ENCODE measurements around the gene ABCD1.
"Not testable (repeated sequence)": the region's sequence is repeated elsewhere in the genome, so short reads cannot be mapped to it uniquely, and the experiment has no call there.

ABCD1 gene

DNA sequence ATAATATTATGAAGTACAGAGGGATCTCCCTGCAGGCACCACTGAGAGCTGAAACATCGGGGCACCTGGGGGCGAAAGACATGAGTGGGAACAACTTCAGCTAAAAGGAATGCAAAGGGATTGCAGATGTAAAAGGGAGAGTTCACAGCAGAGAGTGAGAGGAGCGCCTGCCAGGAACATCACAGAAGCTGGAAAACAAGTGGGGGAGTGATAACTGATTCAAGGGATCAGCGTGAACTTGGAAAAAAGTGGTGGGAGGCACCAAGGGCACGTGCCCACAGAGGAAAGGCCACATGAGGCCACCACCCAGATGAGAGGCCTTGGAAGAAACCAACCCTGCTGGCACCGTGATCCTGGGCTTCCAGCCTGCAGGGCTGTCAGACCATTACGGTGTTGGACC, 24.4 kb downstream of the ABCD1 start:
- not testable (repeated sequence) for H3K9ac ChIP-seq (ENCODE audit: low read length in 5 of 5); H3K4me3 ChIP-seq (ENCODE audit: low read depth in 1 of 5, low read length in 5 of 5); H3K36me3 ChIP-seq (ENCODE audit: control insufficient read depth in 5 of 5, insufficient read depth in 5 of 5, low read length in 5 of 5); H3K27me3 ChIP-seq (ENCODE audit: control insufficient read depth in 5 of 5, insufficient read depth in 4 of 5, low read length in 5 of 5); H3K27ac ChIP-seq (ENCODE audit: low read depth, low read length); H3K9me3 ChIP-seq (ENCODE audit: control insufficient read depth in 5 of 5, low read length in 5 of 5)
- peaks cover 0 to 17% (median 7%) of the 10 kb centered on the region in 5 donors for H3K4me1 ChIP-seq (ENCODE audit: control insufficient read depth in 5 of 5, insufficient read depth in 5 of 5, low read length in 5 of 5)

- peaks cover 0 to 7% (median 3%) of the 10 kb centered on the region in 5 donors for H3K4me1 ChIP-seq (ENCODE audit: control insufficient read depth in 5 of 5, insufficient read depth in 5 of 5, low read length in 5 of 5)
- no peak overlapping the region for H3K9ac ChIP-seq (ENCODE audit: low read length in 5 of 5)
- H3K27ac ChIP-seq (ENCODE audit: low read depth, low read length) = no peak overlapping the region
- peaks cover 0 to 2% (median 0%) of the 10 kb centered on the region in 5 donors for H3K27me3 ChIP-seq (ENCODE audit: control insufficient read depth in 5 of 5, insufficient read depth in 4 of 5, low read length in 5 of 5)
- no peaks in the 10 kb centered on the region for H3K36me3 ChIP-seq (ENCODE audit: control insufficient read depth in 5 of 5, insufficient read depth in 5 of 5, low read length in 5 of 5)
- H3K9me3 ChIP-seq (ENCODE audit: control insufficient read depth in 5 of 5, low read length in 5 of 5) = peaks cover 0 to 8% (median 0%) of the 10 kb centered on the region in 5 donors
- no peak overlapping the region for H3K4me3 ChIP-seq (ENCODE audit: low read depth in 1 of 5, low read length in 5 of 5)
These were observed 25.6 kb downstream of the ABCD1 start for GRCh38 chrX:153750127-153750774.

GRCh38 chrX:153755136-153755535, 30.5 kb downstream of the ABCD1 start:
- no peaks in the 10 kb centered on the region for H3K27me3 ChIP-seq (ENCODE audit: control insufficient read depth in 5 of 5, insufficient read depth in 4 of 5, low read length in 5 of 5)
- no peak overlapping the region for H3K9ac ChIP-seq (ENCODE audit: low read length in 5 of 5)
- H3K9me3 ChIP-seq (ENCODE audit: control insufficient read depth in 5 of 5, low read length in 5 of 5) = peaks cover 0 to 9% (median 5%) of the 10 kb centered on the region in 5 donors
- H3K36me3 ChIP-seq (ENCODE audit: control insufficient read depth in 5 of 5, insufficient read depth in 5 of 5, low read length in 5 of 5) = no peaks in the 10 kb centered on the region
- H3K27ac ChIP-seq (ENCODE audit: low read depth, low read length) = no peak overlapping the region
- peaks cover 0 to 13% (median 4%) of the 10 kb centered on the region in 5 donors for H3K4me1 ChIP-seq (ENCODE audit: control insufficient read depth in 5 of 5, insufficient read depth in 5 of 5, low read length in 5 of 5)
- no peak overlapping the region for H3K4me3 ChIP-seq (ENCODE audit: low read depth in 1 of 5, low read length in 5 of 5)

- Histone ChIP-seq H3K4me1 (ENCODE audit: control insufficient read depth in 5 of 5, insufficient read depth in 5 of 5, low read length in 5 of 5) (peaks cover 0 to 42% (median 30%) of the 10 kb centered on the region in 5 donors), H3K4me3 (ENCODE audit: low read depth in 1 of 5, low read length in 5 of 5) (no peak overlapping the region), H3K36me3 (ENCODE audit: control insufficient read depth in 5 of 5, insufficient read depth in 5 of 5, low read length in 5 of 5) (no peaks in the 10 kb centered on the region), H3K27ac (ENCODE audit: low read depth, low read length) (no peak overlapping the region), H3K9me3 (ENCODE audit: control insufficient read depth in 5 of 5, low read length in 5 of 5) (peaks cover 0 to 5% (median 0%) of the 10 kb centered on the region in 5 donors), H3K27me3 (ENCODE audit: control insufficient read depth in 5 of 5, insufficient read depth in 4 of 5, low read length in 5 of 5) (peaks cover 0 to 14% (median 7%) of the 10 kb centered on the region in 5 donors), H3K9ac (ENCODE audit: low read length in 5 of 5) (no peak overlapping the region)
These were observed 37.2 kb downstream of the ABCD1 start for GRCh38 chrX:153761863-153762262.

DNA sequence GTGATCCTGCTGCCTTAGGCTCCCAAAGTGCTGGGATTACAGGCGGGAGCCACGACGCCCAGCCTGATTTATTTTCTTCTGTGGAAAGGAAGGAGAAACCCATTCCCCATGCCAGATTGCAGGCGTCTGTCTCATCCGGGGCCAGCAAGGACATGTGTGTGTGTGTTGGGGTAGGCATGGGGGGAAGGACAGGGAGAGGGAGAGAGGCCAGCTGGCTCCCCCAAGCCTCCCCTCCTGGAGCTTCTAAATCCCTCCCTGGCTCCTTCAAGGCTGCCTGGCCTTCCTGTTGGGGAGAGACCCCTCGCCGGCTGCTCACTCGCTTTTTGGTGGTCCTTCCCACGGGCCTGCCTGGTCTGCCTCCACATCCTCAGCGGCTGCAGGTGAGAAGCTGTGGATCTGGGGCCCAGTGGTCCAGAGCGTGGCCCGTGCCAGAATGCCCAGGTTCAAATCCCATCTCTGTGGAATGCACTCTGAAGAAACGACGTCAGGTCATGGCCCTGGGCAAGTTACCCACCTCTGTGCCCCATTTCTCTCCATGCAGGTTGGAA, 38.0 kb downstream of the ABCD1 start:
- H3K9ac ChIP-seq (ENCODE audit: low read length in 5 of 5) = no peak overlapping the region
- no peak overlapping the region for H3K27ac ChIP-seq (ENCODE audit: low read depth, low read length)
- peaks cover 0 to under 1% (median 0%) of the 10 kb centered on the region in 5 donors for H3K9me3 ChIP-seq (ENCODE audit: control insufficient read depth in 5 of 5, low read length in 5 of 5)
- peaks cover 0 to 14% (median 7%) of the 10 kb centered on the region in 5 donors for H3K27me3 ChIP-seq (ENCODE audit: control insufficient read depth in 5 of 5, insufficient read depth in 4 of 5, low read length in 5 of 5)
- H3K4me1 ChIP-seq (ENCODE audit: control insufficient read depth in 5 of 5, insufficient read depth in 5 of 5, low read length in 5 of 5) = peaks cover 0 to 41% (median 30%) of the 10 kb centered on the region in 5 donors
- no peaks in the 10 kb centered on the region for H3K36me3 ChIP-seq (ENCODE audit: control insufficient read depth in 5 of 5, insufficient read depth in 5 of 5, low read length in 5 of 5)
- no peak overlapping the region for H3K4me3 ChIP-seq (ENCODE audit: low read depth in 1 of 5, low read length in 5 of 5)

DNA sequence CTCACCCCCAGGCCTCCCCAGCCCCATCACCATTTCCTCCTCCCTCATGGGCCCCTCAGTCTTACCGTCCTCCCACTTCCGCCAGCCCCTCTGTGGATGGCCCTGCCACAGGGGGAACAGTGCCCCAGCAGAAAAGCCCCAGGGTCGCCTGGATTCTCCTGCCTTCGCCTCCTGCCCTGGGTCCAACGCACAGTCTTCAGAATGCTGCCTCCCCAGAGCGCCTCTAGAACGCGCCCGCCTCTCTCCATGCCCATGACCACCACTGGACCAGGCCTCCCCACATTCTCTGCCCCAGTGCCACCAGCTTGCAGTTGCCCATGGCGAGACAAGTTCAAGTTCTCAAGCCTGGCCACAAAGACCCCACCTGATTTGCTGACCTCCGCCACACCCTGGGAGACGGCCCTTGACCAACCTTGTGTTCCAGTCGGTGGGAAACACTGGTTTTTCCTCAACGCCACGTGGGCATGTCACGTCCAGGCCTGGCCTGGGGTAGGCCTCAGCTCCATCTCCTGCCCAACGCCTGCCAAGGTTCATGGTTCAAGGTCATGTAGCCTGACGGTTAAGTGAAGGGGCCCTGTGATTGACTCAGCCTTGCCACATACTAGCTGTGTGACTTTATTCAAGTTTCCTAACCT, 38.8 kb downstream of the ABCD1 start:
- no peak overlapping the region for H3K9ac ChIP-seq (ENCODE audit: low read length in 5 of 5)
- peaks cover 0 to 36% (median 30%) of the 10 kb centered on the region in 5 donors for H3K4me1 ChIP-seq (ENCODE audit: control insufficient read depth in 5 of 5, insufficient read depth in 5 of 5, low read length in 5 of 5)
- H3K36me3 ChIP-seq (ENCODE audit: control insufficient read depth in 5 of 5, insufficient read depth in 5 of 5, low read length in 5 of 5) = no peaks in the 10 kb centered on the region
- H3K4me3 ChIP-seq (ENCODE audit: low read depth in 1 of 5, low read length in 5 of 5) = no peak overlapping the region
- no peak overlapping the region for H3K27ac ChIP-seq (ENCODE audit: low read depth, low read length)
- H3K9me3 ChIP-seq (ENCODE audit: control insufficient read depth in 5 of 5, low read length in 5 of 5) = no peaks in the 10 kb centered on the region
- peaks cover 0 to 14% (median 9%) of the 10 kb centered on the region in 5 donors for H3K27me3 ChIP-seq (ENCODE audit: control insufficient read depth in 5 of 5, insufficient read depth in 4 of 5, low read length in 5 of 5)

DNA sequence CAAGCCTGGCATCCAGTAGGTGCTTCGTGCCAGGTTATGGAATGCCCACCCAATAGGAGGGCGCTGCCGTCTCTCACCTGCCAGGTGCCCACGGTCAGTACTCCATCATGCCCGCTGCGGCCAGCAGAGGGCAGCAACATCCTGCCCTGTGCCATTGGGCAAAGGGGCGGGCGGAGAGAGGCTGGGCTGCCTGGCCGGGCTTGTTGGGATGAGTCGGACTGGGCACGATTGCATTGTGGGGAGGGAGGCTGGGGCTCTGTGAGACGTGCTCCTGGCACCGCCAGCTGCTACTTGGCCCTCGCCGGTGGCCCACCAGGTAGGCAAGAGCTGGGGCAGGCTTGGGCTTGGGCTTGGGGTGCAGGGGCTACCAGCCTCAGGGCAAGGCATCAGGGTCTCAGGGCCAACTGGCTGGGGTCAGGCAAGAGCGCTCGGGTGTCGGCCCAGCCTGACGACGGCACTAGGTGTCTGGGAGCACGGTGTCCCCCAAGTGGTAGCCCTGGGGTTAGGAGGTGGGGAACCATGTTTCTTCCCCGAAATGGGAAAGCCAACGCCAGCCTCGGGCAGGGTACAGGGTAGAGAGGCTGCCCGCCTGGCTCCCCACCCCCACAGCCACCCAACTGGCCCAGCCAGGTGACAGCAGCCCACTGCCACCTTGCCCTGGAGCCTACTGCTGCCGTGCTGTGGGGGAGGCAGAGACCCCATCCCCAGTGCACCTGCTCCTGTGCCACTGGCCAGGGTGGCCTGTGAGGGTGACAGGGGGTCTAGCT, 39.5 kb downstream of the ABCD1 start, which contains the start of gene PLXNB3:
TSS of gene PLXNB3 (plus strand) at position 261 of the 767 bp plus-strand sequence. CDS start 1,287 bp downstream, outside the sequence.
- Histone ChIP-seq H3K9ac (ENCODE audit: low read length in 5 of 5) (peak within 1 kb of the TSS in 1 of 5 donors; percentile 64), H3K4me1 (ENCODE audit: control insufficient read depth in 5 of 5, insufficient read depth in 5 of 5, low read length in 5 of 5) (peaks cover 0 to 31% (median 26%) of the 10 kb centered on the region in 5 donors), H3K36me3 (ENCODE audit: control insufficient read depth in 5 of 5, insufficient read depth in 5 of 5, low read length in 5 of 5) (no peaks in the 10 kb centered on the region), H3K27ac (ENCODE audit: low read depth, low read length) (no peak within 1 kb of the TSS), H3K4me3 (ENCODE audit: low read depth in 1 of 5, low read length in 5 of 5) (peak within 1 kb of the TSS in 3 of 5 donors; percentile 11 to 50 (median 46)), H3K9me3 (ENCODE audit: control insufficient read depth in 5 of 5, low read length in 5 of 5) (no peaks in the 10 kb centered on the region), H3K27me3 (ENCODE audit: control insufficient read depth in 5 of 5, insufficient read depth in 4 of 5, low read length in 5 of 5) (peaks cover 0 to 17% (median 11%) of the 10 kb centered on the region in 5 donors)

GRCh38 chrX:153764786-153765137, 40.1 kb downstream of the ABCD1 start:
- Histone ChIP-seq H3K27ac (ENCODE audit: low read depth, low read length) (no peak overlapping the region), H3K4me1 (ENCODE audit: control insufficient read depth in 5 of 5, insufficient read depth in 5 of 5, low read length in 5 of 5) (peaks cover 0 to 31% (median 26%) of the 10 kb centered on the region in 5 donors), H3K27me3 (ENCODE audit: control insufficient read depth in 5 of 5, insufficient read depth in 4 of 5, low read length in 5 of 5) (peaks cover 0 to 17% (median 11%) of the 10 kb centered on the region in 5 donors), H3K36me3 (ENCODE audit: control insufficient read depth in 5 of 5, insufficient read depth in 5 of 5, low read length in 5 of 5) (no peaks in the 10 kb centered on the region), H3K9me3 (ENCODE audit: control insufficient read depth in 5 of 5, low read length in 5 of 5) (no peaks in the 10 kb centered on the region), H3K4me3 (ENCODE audit: low read depth in 1 of 5, low read length in 5 of 5) (peak overlapping the region in 3 of 5 donors; percentile 11 to 50 (median 46)), H3K9ac (ENCODE audit: low read length in 5 of 5) (peak overlapping the region in 1 of 5 donors; percentile 64)

- no peak overlapping the region for H3K27ac ChIP-seq (ENCODE audit: low read depth, low read length)
- H3K9me3 ChIP-seq (ENCODE audit: control insufficient read depth in 5 of 5, low read length in 5 of 5) = no peaks in the 10 kb centered on the region
- H3K27me3 ChIP-seq (ENCODE audit: control insufficient read depth in 5 of 5, insufficient read depth in 4 of 5, low read length in 5 of 5) = peaks cover 0 to 17% (median 14%) of the 10 kb centered on the region in 5 donors
- no peaks in the 10 kb centered on the region for H3K36me3 ChIP-seq (ENCODE audit: control insufficient read depth in 5 of 5, insufficient read depth in 5 of 5, low read length in 5 of 5)
- H3K9ac ChIP-seq (ENCODE audit: low read length in 5 of 5) = peak overlapping the region in 2 of 5 donors; percentile 14 to 64
- peak overlapping the region in 3 of 5 donors; percentile 17 to 50 (median 46) for H3K4me3 ChIP-seq (ENCODE audit: low read depth in 1 of 5, low read length in 5 of 5)
- H3K4me1 ChIP-seq (ENCODE audit: control insufficient read depth in 5 of 5, insufficient read depth in 5 of 5, low read length in 5 of 5) = peaks cover 0 to 31% (median 26%) of the 10 kb centered on the region in 5 donors
These were observed 40.8 kb downstream of the ABCD1 start for GRCh38 chrX:153765138-153766079.

Data from subcutaneous abdominal adipose tissue (tissue), 5 donors.